ENCODE data around the gene FBN3. TPM values are rescaled to one million over a fixed set of nuclear protein-coding genes. Genes with fewer than 3 reads are reported as not detected.

Gene FBN3
- polyA plus RNA-seq, 1 donor from 2014 or later, result 52.7 TPM

- Histone ChIP-seq H3K36me3 (ENCODE audit: insufficient read depth, low read length) (no peaks in the 10 kb centered on the region), H3K27me3 (ENCODE audit: insufficient read depth, low read depth, low read length) (no peaks in the 10 kb centered on the region), H4K20me1 (ENCODE audit: insufficient read depth) (no peaks in the 10 kb centered on the region), H3K9ac (ENCODE audit: low read length) (no peak overlapping the region), H3K9me3 (ENCODE audit: low read length) (no peaks in the 10 kb centered on the region), H3K79me2 (replicated peaks; ENCODE audit: insufficient read depth, low read length) (no peaks in the 10 kb centered on the region), H3F3A (ENCODE audit: insufficient read depth, low read length, poor library complexity, severe bottlenecking) (no peaks in the 10 kb centered on the region), H3K4me3 (ENCODE audit: low read length) (no peak overlapping the region), H2AFZ (ENCODE audit: low read depth, low read length) (no peak overlapping the region), H3K9me2 (ENCODE audit: insufficient read depth, low read length) (no peaks in the 10 kb centered on the region), H3K4me2 (ENCODE audit: low read length) (no peak overlapping the region), H3K27ac (ENCODE audit: low read length) (no peak overlapping the region)
- no peak for TF ChIP-seq RAD21 (conservative IDR thresholded peaks at IDR 0.05)
- no peak for TF ChIP-seq POLR2AphosphoS5 (IDR thresholded peaks at IDR 0.05)
- TF ChIP-seq SMC3 (conservative IDR thresholded peaks at IDR 0.05; ENCODE audit: poor library complexity), result no peak
- TF ChIP-seq, protein P1, sequence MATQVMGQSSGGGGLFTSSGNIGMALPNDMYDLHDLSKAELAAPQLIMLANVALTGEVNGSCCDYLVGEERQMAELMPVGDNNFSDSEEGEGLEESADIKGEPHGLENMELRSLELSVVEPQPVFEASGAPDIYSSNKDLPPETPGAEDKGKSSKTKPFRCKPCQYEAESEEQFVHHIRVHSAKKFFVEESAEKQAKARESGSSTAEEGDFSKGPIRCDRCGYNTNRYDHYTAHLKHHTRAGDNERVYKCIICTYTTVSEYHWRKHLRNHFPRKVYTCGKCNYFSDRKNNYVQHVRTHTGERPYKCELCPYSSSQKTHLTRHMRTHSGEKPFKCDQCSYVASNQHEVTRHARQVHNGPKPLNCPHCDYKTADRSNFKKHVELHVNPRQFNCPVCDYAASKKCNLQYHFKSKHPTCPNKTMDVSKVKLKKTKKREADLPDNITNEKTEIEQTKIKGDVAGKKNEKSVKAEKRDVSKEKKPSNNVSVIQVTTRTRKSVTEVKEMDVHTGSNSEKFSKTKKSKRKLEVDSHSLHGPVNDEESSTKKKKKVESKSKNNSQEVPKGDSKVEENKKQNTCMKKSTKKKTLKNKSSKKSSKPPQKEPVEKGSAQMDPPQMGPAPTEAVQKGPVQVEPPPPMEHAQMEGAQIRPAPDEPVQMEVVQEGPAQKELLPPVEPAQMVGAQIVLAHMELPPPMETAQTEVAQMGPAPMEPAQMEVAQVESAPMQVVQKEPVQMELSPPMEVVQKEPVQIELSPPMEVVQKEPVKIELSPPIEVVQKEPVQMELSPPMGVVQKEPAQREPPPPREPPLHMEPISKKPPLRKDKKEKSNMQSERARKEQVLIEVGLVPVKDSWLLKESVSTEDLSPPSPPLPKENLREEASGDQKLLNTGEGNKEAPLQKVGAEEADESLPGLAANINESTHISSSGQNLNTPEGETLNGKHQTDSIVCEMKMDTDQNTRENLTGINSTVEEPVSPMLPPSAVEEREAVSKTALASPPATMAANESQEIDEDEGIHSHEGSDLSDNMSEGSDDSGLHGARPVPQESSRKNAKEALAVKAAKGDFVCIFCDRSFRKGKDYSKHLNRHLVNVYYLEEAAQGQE (IDR thresholded peaks at IDR 0.05; ENCODE audit: borderline replicate concordance), result no peak
- no peak for TF ChIP-seq EZH2 (IDR thresholded peaks at IDR 0.05; ENCODE audit: borderline replicate concordance, insufficient read depth, low read length, poor library complexity, severe bottlenecking)
- TF ChIP-seq TAF1 (IDR thresholded peaks at IDR 0.05; ENCODE audit: low read depth), result no peak
- TF ChIP-seq EP300 (conservative IDR thresholded peaks at IDR 0.05; ENCODE audit: poor library complexity, severe bottlenecking), result no peak
- no peak for TF ChIP-seq MXI1 (conservative IDR thresholded peaks at IDR 0.05; ENCODE audit: poor library complexity, severe bottlenecking)
Measured at GRCh38 chr19:8120636-8121480, 28.5 kb downstream of the FBN3 start.

DNA sequence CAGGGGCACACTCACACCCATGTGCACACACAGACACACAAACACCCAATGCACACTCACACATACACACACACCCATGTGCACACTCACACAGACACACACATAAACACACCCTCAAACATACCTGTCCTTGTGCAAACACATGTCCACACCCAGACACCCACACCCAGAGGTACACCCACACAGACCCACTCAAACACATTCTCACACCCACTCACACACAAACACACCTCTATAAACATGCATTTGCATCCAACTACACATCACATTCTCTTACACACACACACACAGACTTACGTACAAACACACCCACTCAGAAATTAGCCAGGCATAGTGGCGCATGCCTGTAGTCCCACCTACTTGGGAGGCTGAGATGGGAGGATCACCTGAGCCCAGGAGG is 31.4 kb downstream of the FBN3 start:
- H3K27me3 ChIP-seq (ENCODE audit: insufficient read depth, low read depth, low read length), result no peaks in the 10 kb centered on the region
- no peak overlapping the region for H3K4me3 ChIP-seq (ENCODE audit: low read length)
- H3F3A ChIP-seq (ENCODE audit: insufficient read depth, low read length, poor library complexity, severe bottlenecking), result no peaks in the 10 kb centered on the region
- H3K27ac ChIP-seq (ENCODE audit: low read length), result no peak overlapping the region
- TF ChIP-seq POLR2AphosphoS5 (IDR thresholded peaks at IDR 0.05) (no peak), CTCF (IDR thresholded peaks at IDR 0.05; ENCODE audit: poor library complexity, severe bottlenecking) (no peak), RAD21 (conservative IDR thresholded peaks at IDR 0.05) (no peak)
- TF ChIP-seq, protein P1 (IDR thresholded peaks at IDR 0.05; ENCODE audit: borderline replicate concordance), result no peak
- H3K4me2 ChIP-seq (ENCODE audit: low read length), result no peak overlapping the region
- H2AFZ ChIP-seq (ENCODE audit: low read depth, low read length), result no peak overlapping the region
- H4K20me1 ChIP-seq (ENCODE audit: insufficient read depth), result no peaks in the 10 kb centered on the region
- H3K9me3 ChIP-seq (ENCODE audit: low read length), result no peaks in the 10 kb centered on the region
- H3K9ac ChIP-seq (ENCODE audit: low read length), result no peak overlapping the region
- H3K9me2 ChIP-seq (ENCODE audit: insufficient read depth, low read length), result no peaks in the 10 kb centered on the region
- no peaks in the 10 kb centered on the region for H3K36me3 ChIP-seq (ENCODE audit: insufficient read depth, low read length)
- no peaks in the 10 kb centered on the region for H3K79me2 ChIP-seq (replicated peaks; ENCODE audit: insufficient read depth, low read length)

Measured in neural cell (in vitro differentiated cells).